A549 (cell line): ENCODE measurements around the gene SRGAP1. TPM values are rescaled to one million over a fixed set of nuclear protein-coding genes. Genes with fewer than 3 reads are reported as not detected.

ENCODE experiments used
- ATAC-seq, 2 experiments: fragments of 200-7000 bp in 1 of 2; fragments of >200 bp in 1 of 2; cut with Nextera tagmentation in 1 of 2; cut with Tn5 transposase in 1 of 2; 3 replicates each; pipeline versions ENCODE4 v1.8.0 to v1.9.1; 2018 to 2020; ENCODE audit warnings: mild to moderate bottlenecking in 1 of 2, moderate library complexity in 1 of 2
- CTCF ChIA-PET: fragments of 300-600 bp; sonication (Branson Sonifier 250); formaldehyde crosslinking; extraction: SDS; loops from one replicate; lab custom pipeline; 2021; ENCODE audit warnings: antibody characterized with exemption, inconsistent platforms; lab: Yijun Ruan, JAX
- POLR2A ChIA-PET: fragments of 350-600 bp; formaldehyde crosslinking; extraction: SDS; loops from one replicate; lab custom pipeline; 2021; ENCODE audit warnings: antibody characterized with exemption, inconsistent platforms; lab: Yijun Ruan, JAX
- DNase-seq, 2 experiments: peaks; one replicate each; pipeline versions ENCODE4 v3.0.0 to v3.0.0-alpha.2; 2011 to 2016; ENCODE audit warnings: low read depth in 1 of 2, low spot score in 1 of 2
- FAIRE-seq: peaks from 2 replicates; lab custom pipeline; 2011; peaks lifted over from hg19 to GRCh38; lab: Jason Lieb, UNC
- H3K27ac ChIP-seq, 2 experiments: fragments of >200 bp; sonication (Bioruptor Twin); formaldehyde crosslinking; 3 replicates each; pipeline ENCODE4 v1.5.1; 2016 to 2017
- H3K4me1 ChIP-seq: fragments of >200 bp; sonication (Bioruptor Twin); formaldehyde crosslinking; 3 replicates; pipeline ENCODE4 v1.6.1; 2016
- H3K4me2 ChIP-seq: fragments of >200 bp; sonication (Bioruptor Twin); formaldehyde crosslinking; 3 replicates; pipeline ENCODE4 v1.6.1; 2016
- H3K4me3 ChIP-seq: fragments of >200 bp; sonication (Bioruptor Twin); formaldehyde crosslinking; 3 replicates; pipeline ENCODE4 v1.5.1; 2016
- H3K9me3 ChIP-seq: fragments of >200 bp; sonication (Bioruptor Twin); formaldehyde crosslinking; 3 replicates; pipeline ENCODE4 v1.6.1; 2016
- ELK1 ChIP-seq: fragments of 150-350 bp; IDR thresholded peaks from 2 replicates; pipeline ENCODE4 v1.6.1; 2014; ENCODE audit warnings: low read depth, mild to moderate bottlenecking, low read length
- FOSL2 ChIP-seq, 2 experiments: fragments of 450-650 bp in 1 of 2; fragments of >200 bp in 1 of 2; sonication (Bioruptor Twin) in 1 of 2; formaldehyde crosslinking; IDR thresholded peaks; 2 replicates each; pipeline versions ENCODE4 v1.5.0 to v1.6.1; 2016 to 2020; ENCODE audit warnings: mild to moderate bottlenecking in 1 of 2, moderate library complexity in 1 of 2
- GATA3 ChIP-seq: IDR thresholded peaks from 2 replicates; pipeline ENCODE4 v1.6.1; 2012; ENCODE audit warnings: borderline replicate concordance
- HDAC2 ChIP-seq: fragments of 200-600 bp; sonication (generic); IDR thresholded peaks from 2 replicates; pipeline ENCODE4 v1.6.1; 2016
- JUNB ChIP-seq: fragments of >200 bp; sonication (Bioruptor Twin); formaldehyde crosslinking; IDR thresholded peaks from 2 replicates; pipeline ENCODE4 v1.6.1; 2016
- KDM1A ChIP-seq: fragments of 200-600 bp; sonication (generic); IDR thresholded peaks from 2 replicates; pipeline ENCODE4 v1.6.1; 2016; ENCODE audit warnings: low read depth, mild to moderate bottlenecking
- POLR2A ChIP-seq: IDR thresholded peaks from 2 replicates; pipeline ENCODE4 v1.6.1; 2012; ENCODE audit warnings: mild to moderate bottlenecking, low read length
- SREBF2 ChIP-seq: fragments of 450-650 bp; IDR thresholded peaks from 2 replicates; pipeline ENCODE4 v1.6.1; 2014; ENCODE audit warnings: mild to moderate bottlenecking, moderate library complexity
- ZSCAN20 ChIP-seq: fragments of 250-450 bp; sonication (Bioruptor Pico); IDR thresholded peaks from 2 replicates; pipeline ENCODE4 v1.8.0; 2022; ENCODE audit warnings: mild to moderate bottlenecking, moderate library complexity
- WGBS: methylation state at CpG from one replicate; pipeline ENCODE4 v1.1.6; 2017; ENCODE audit errors: missing lambda C conversion rate; 5-methylcytosine and 5-hydroxymethylcytosine counted together
- polyA plus RNA-seq, 4 experiments: library from polyadenylated mRNA; depleted of rRNA in 3 of 4; stranded (reverse); fragments of >200 nt; fragmentation: RNase III in 1 of 4; extraction: RNeasy Plus Mini Kit Qiagen cat#74134 plus additional on column Dnase treatment in 1 of 4; gene quantifications; 2 replicates in 3 of 4; 3 replicates in 1 of 4; pipeline ENCODE4 v1.2.3, GENCODE V29; 2011 to 2017
- TF ChIP-seq, protein P1 (sequence below): fragments of 250-450 bp; sonication (Bioruptor Pico); IDR thresholded peaks from 2 replicates; pipeline ENCODE4 v1.5.0; 2021; ENCODE audit warnings: mild to moderate bottlenecking, moderate library complexity, borderline replicate concordance

Gene SRGAP1
- polyA plus RNA-seq, 2 of the 4 experiments (the other 2 are of a cell fraction), result 7.9 to 22.9 TPM

DNA sequence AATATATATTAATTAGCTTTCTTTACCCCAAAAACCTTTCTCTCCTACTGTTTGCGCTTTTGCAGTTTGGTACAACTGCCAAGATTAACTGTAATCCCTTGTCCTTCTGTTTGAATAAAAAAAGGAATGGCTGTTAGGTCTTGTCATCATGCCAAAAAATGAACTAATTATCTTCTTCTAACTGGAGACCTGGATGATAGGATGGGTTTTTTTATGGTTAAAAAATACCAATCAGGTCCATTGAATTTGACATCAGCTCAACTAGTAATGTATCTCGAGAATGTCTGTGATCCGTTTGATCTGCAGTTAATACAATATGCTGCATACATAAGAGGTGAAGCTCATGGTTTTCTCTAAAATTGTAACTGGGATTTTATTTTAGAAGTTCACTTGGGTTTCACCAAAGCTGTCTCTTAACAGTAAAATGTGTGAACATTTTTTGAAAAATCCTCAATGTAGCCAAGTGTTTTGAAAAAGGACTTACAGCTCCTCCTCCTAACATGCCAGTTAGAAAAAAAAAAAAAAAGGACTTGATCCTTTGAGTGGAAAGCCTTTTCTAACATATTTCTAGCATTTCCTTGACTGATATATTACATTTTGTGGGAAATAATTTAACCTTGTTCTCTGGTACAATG lies 96.8 kb downstream of the SRGAP1 start:
- DNase-seq (no peak), ATAC-seq (no peak), FAIRE-seq (no peak)
- Histone ChIP-seq H3K9me3 (no peaks in the 10 kb centered on the region), H3K4me2 (no peak overlapping the region), H3K4me1 (peaks cover 17% of the 10 kb centered on the region; the same call in 2 of the 3 replicates), H3K4me3 (no peak overlapping the region), H3K27ac (no peak overlapping the region)
- 92% methylated on average over 3 of the region's 3 CpGs for WGBS
- ChIA-PET CTCF (interaction anchor here (0.6 to 1.8 kb wide), 5 partner anchors 8 to 187 kb away, joined by 3 to 7 read pairs (median 3); partner anchors contain the start of gene SRGAP1), POLR2A (interaction anchor here (0.6 kb wide), 1 partner anchor 127 kb away, joined by 6 read pairs; no protein-coding TSS in a partner anchor)
- TF ChIP-seq ELK1, result no peak
- no peak for TF ChIP-seq JUNB

DNA sequence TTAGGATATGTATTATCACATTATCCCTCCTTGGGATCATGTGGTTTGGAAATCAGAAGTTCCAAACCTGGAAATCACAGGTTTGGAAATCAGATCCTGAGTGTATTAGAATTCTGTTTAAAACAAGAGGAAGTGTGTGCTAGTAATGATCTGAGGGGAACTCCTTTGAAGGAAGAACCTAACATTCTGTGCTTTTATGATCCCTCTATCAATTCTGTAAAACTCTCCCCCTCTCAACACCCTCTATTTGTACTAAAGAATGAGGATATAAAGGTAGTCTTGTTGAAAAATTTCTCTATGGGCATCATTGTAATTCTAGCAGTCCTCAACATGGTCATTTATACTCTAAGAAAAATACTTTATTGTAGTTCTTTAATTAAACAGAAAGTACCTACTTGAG lies 97.4 kb downstream of the SRGAP1 start:
- H3K4me1 ChIP-seq, result peaks cover 17% of the 10 kb centered on the region; the same call in 2 of the 3 replicates
- TF ChIP-seq KDM1A (no peak), FOSL2 (IDR thresholded peaks at IDR 0.05) (no peak), FOSL2 (CRISPR knock-in tag; IDR thresholded peaks at IDR 0.05) (no peak)
- TF ChIP-seq, all 56 proteins: peak for 0
- Histone ChIP-seq H3K4me2 (no peak overlapping the region), H3K27ac (no peak overlapping the region), H3K4me3 (no peak overlapping the region), H3K9me3 (no peaks in the 10 kb centered on the region)
- CTCF ChIA-PET, result interaction anchor here (0.9 to 1.2 kb wide), 3 partner anchors 15 to 52 kb away, joined by 3 read pairs; no protein-coding TSS in a partner anchor
- no peak for ATAC-seq
- no peak for FAIRE-seq
- DNase-seq, result no peak
- POLR2A ChIA-PET, result no interaction called here

GRCh38 chr12:63942464-63943241 lies 98.2 kb downstream of the SRGAP1 start:
- TF ChIP-seq KDM1A, result no peak
- no peak overlapping the region for H3K27ac ChIP-seq
- FAIRE-seq, result no peak
- CTCF ChIA-PET, result interaction anchor here (0.9 to 1.3 kb wide), 3 partner anchors 14 to 99 kb away, joined by 3 to 6 read pairs (median 3); partner anchors contain the start of gene SRGAP1
- no peaks in the 10 kb centered on the region for H3K9me3 ChIP-seq
- ATAC-seq, result no peak
- no peak overlapping the region for H3K4me2 ChIP-seq
- no peak for DNase-seq
- POLR2A ChIA-PET, result no interaction called here
- peaks cover 17% of the 10 kb centered on the region; the same call in 2 of the 3 replicates for H3K4me1 ChIP-seq
- no peak overlapping the region for H3K4me3 ChIP-seq
- 95% methylated on average over 9 of the region's 9 CpGs for WGBS

DNA sequence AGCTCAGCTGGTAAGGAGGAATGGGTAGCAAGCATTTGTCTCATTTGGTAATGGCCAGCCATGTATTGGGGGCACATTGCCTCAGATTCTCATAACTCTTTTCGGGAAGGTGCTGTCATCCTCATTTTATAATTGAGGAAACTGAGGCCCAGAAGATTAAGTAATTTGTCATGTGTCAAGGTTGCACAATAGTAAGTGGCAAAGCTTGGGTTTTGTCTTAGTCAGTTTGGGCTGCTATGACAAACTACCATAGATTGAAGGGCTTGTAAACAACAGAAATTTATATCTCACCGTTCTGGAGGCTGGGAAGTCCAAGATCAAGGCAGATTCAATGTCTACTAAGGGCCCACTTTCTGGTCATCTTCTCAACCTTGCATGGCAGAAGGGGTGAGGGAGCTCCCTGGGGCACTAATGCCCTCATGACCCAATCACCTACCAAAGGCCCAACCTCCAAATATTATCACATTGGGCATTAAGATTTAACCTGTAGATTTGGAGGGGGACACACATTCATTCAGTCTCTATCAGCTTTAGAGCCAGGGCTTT lies 99.6 kb downstream of the SRGAP1 start:
- FAIRE-seq (no peak), DNase-seq (no peak), ATAC-seq (no peak)
- POLR2A ChIA-PET, result no interaction called here
- no peak overlapping the region for H3K27ac ChIP-seq
- H3K4me2 ChIP-seq, result no peak overlapping the region
- CTCF ChIA-PET, result interaction anchor here (0.6 to 1.3 kb wide), 3 partner anchors 100 to 312 kb away, joined by 4 to 6 read pairs (median 4); partner anchors contain the start of gene SRGAP1
- TF ChIP-seq ZSCAN20 (no peak), GATA3 (no peak), POLR2A (no peak), HDAC2 (no peak), SREBF2 (no peak)
- TF ChIP-seq, protein P1, sequence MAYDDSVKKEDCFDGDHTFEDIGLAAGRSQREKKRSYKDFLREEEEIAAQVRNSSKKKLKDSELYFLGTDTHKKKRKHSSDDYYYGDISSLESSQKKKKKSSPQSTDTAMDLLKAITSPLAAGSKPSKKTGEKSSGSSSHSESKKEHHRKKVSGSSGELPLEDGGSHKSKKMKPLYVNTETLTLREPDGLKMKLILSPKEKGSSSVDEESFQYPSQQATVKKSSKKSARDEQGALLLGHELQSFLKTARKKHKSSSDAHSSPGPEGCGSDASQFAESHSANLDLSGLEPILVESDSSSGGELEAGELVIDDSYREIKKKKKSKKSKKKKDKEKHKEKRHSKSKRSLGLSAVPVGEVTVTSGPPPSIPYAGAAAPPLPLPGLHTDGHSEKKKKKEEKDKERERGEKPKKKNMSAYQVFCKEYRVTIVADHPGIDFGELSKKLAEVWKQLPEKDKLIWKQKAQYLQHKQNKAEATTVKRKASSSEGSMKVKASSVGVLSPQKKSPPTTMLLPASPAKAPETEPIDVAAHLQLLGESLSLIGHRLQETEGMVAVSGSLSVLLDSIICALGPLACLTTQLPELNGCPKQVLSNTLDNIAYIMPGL, result no peak
- H3K9me3 ChIP-seq, result no peaks in the 10 kb centered on the region
- peaks cover 23% of the 10 kb centered on the region for H3K4me1 ChIP-seq
- WGBS, result 91% methylated on average over 2 of the region's 2 CpGs
- H3K4me3 ChIP-seq, result no peak overlapping the region
